ENCODE results near the gene LUZP2.

DNA sequence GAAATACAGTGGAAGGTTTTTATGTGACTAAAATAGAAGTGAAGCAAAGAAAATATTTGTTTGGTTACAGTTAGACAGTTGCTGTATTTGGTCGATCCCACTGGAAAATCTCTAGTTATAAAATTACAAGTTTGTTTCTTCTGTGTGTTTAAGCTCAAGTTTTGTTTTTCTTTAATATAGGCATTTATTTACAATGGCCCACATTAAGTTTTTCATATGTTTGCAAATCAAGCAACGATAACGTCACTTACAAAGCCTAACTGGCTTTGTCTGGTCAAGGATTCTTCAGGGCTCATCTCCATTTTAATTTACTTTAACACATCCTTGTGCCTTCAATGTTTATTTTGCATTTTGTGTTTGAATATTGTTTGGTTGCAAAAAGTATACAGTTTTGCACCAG, 270.6 kb downstream of the LUZP2 start:
- TF ChIP-seq, protein P1, sequence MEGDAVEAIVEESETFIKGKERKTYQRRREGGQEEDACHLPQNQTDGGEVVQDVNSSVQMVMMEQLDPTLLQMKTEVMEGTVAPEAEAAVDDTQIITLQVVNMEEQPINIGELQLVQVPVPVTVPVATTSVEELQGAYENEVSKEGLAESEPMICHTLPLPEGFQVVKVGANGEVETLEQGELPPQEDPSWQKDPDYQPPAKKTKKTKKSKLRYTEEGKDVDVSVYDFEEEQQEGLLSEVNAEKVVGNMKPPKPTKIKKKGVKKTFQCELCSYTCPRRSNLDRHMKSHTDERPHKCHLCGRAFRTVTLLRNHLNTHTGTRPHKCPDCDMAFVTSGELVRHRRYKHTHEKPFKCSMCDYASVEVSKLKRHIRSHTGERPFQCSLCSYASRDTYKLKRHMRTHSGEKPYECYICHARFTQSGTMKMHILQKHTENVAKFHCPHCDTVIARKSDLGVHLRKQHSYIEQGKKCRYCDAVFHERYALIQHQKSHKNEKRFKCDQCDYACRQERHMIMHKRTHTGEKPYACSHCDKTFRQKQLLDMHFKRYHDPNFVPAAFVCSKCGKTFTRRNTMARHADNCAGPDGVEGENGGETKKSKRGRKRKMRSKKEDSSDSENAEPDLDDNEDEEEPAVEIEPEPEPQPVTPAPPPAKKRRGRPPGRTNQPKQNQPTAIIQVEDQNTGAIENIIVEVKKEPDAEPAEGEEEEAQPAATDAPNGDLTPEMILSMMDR (IDR thresholded peaks at IDR 0.05; ENCODE audit: low read depth, low read length, missing input control), result no peak
- no peak for TF ChIP-seq TAF1 (conservative IDR thresholded peaks at IDR 0.05)
- TF ChIP-seq, protein P2, sequence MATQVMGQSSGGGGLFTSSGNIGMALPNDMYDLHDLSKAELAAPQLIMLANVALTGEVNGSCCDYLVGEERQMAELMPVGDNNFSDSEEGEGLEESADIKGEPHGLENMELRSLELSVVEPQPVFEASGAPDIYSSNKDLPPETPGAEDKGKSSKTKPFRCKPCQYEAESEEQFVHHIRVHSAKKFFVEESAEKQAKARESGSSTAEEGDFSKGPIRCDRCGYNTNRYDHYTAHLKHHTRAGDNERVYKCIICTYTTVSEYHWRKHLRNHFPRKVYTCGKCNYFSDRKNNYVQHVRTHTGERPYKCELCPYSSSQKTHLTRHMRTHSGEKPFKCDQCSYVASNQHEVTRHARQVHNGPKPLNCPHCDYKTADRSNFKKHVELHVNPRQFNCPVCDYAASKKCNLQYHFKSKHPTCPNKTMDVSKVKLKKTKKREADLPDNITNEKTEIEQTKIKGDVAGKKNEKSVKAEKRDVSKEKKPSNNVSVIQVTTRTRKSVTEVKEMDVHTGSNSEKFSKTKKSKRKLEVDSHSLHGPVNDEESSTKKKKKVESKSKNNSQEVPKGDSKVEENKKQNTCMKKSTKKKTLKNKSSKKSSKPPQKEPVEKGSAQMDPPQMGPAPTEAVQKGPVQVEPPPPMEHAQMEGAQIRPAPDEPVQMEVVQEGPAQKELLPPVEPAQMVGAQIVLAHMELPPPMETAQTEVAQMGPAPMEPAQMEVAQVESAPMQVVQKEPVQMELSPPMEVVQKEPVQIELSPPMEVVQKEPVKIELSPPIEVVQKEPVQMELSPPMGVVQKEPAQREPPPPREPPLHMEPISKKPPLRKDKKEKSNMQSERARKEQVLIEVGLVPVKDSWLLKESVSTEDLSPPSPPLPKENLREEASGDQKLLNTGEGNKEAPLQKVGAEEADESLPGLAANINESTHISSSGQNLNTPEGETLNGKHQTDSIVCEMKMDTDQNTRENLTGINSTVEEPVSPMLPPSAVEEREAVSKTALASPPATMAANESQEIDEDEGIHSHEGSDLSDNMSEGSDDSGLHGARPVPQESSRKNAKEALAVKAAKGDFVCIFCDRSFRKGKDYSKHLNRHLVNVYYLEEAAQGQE (IDR thresholded peaks at IDR 0.05), result no peak
- no peak for TF ChIP-seq RAD21 (IDR thresholded peaks at IDR 0.05)
- TF ChIP-seq, protein P3, sequence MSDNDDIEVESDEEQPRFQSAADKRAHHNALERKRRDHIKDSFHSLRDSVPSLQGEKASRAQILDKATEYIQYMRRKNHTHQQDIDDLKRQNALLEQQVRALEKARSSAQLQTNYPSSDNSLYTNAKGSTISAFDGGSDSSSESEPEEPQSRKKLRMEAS (IDR thresholded peaks at IDR 0.05), result no peak
- TF ChIP-seq SP1 (IDR thresholded peaks at IDR 0.05), result no peak
- TF ChIP-seq JUND (IDR thresholded peaks at IDR 0.05), result no peak
- TF ChIP-seq YY1 (IDR thresholded peaks at IDR 0.05), result no peak
- TF ChIP-seq, protein P4, sequence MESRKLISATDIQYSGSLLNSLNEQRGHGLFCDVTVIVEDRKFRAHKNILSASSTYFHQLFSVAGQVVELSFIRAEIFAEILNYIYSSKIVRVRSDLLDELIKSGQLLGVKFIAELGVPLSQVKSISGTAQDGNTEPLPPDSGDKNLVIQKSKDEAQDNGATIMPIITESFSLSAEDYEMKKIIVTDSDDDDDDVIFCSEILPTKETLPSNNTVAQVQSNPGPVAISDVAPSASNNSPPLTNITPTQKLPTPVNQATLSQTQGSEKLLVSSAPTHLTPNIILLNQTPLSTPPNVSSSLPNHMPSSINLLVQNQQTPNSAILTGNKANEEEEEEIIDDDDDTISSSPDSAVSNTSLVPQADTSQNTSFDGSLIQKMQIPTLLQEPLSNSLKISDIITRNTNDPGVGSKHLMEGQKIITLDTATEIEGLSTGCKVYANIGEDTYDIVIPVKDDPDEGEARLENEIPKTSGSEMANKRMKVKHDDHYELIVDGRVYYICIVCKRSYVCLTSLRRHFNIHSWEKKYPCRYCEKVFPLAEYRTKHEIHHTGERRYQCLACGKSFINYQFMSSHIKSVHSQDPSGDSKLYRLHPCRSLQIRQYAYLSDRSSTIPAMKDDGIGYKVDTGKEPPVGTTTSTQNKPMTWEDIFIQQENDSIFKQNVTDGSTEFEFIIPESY (IDR thresholded peaks at IDR 0.05), result no peak
- no peak for TF ChIP-seq GABPA (IDR thresholded peaks at IDR 0.05 in 1 of 2, conservative IDR thresholded peaks at IDR 0.05 in 1 of 2)
- TF ChIP-seq, protein P5, sequence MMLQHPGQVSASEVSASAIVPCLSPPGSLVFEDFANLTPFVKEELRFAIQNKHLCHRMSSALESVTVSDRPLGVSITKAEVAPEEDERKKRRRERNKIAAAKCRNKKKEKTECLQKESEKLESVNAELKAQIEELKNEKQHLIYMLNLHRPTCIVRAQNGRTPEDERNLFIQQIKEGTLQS (IDR thresholded peaks at IDR 0.05), result no peak
- no peak for TF ChIP-seq EGR1 (IDR thresholded peaks at IDR 0.05; ENCODE audit: low read depth in 2 of 2)
- no peak for TF ChIP-seq RXRA (IDR thresholded peaks at IDR 0.05)
- no peak for TF ChIP-seq FOXA1 (IDR thresholded peaks at IDR 0.05)

Data from liver (tissue), 3 donors.